IPS-11a (cell line): ENCODE measurements around the gene PLA2G7.

Experiments
- H3K4me3 ChIP-seq: one replicate; pipeline ENCODE4 v1.5.1; 2013; ENCODE audit warnings: low read depth, low read length, control low read depth

Gene PLA2G7

GRCh38 chr6:46689657-46690056 is 45.5 kb downstream of the PLA2G7 start:
- no peak overlapping the region for H3K4me3 ChIP-seq

- no peak overlapping the region for H3K4me3 ChIP-seq
Observed at GRCh38 chr6:46688966-46689335, 46.2 kb downstream of the PLA2G7 start.

GRCh38 chr6:46688117-46688965 is 46.8 kb downstream of the PLA2G7 start:
- H3K4me3 ChIP-seq, result no peak overlapping the region

GRCh38 chr6:46687619-46688097 is 47.5 kb downstream of the PLA2G7 start, which contains the start of gene TDRD6:
TDRD6 (plus strand) TSS chr6:46687885; CDS start chr6:46688129, 244 bp downstream.
- H3K4me3 ChIP-seq, result no peak within 1 kb of the TSS

- no peak overlapping the region for H3K4me3 ChIP-seq
Observed at GRCh38 chr6:46684771-46685170, 50.4 kb downstream of the PLA2G7 start.

GRCh38 chr6:46677314-46677654 is 57.9 kb downstream of the PLA2G7 start:
- no peak overlapping the region for H3K4me3 ChIP-seq

GRCh38 chr6:46676604-46677313 is 58.4 kb downstream of the PLA2G7 start:
- no peak overlapping the region for H3K4me3 ChIP-seq

GRCh38 chr6:46674410-46674809 is 60.8 kb downstream of the PLA2G7 start:
- H3K4me3 ChIP-seq, result no peak overlapping the region

GRCh38 chr6:46667377-46667776 is 67.8 kb downstream of the PLA2G7 start:
- H3K4me3 ChIP-seq, result no peak overlapping the region

GRCh38 chr6:46661483-46661882 is 73.7 kb downstream of the PLA2G7 start:
- no peak overlapping the region for H3K4me3 ChIP-seq

- no peak overlapping the region for H3K4me3 ChIP-seq
Observed at GRCh38 chr6:46657642-46658041, 77.5 kb downstream of the PLA2G7 start.

- no peak overlapping the region for H3K4me3 ChIP-seq
Observed at GRCh38 chr6:46655803-46656202, 79.4 kb downstream of the PLA2G7 start.
